NCI-H1105 (cell line): Measurements from ENCODE around the gene PLEKHN1.

Experiments
- DNase-seq: peaks from one replicate; lab custom pipeline; 2025; lab: John Stamatoyannopoulos, UW

The PLEKHN1 gene, protein sequence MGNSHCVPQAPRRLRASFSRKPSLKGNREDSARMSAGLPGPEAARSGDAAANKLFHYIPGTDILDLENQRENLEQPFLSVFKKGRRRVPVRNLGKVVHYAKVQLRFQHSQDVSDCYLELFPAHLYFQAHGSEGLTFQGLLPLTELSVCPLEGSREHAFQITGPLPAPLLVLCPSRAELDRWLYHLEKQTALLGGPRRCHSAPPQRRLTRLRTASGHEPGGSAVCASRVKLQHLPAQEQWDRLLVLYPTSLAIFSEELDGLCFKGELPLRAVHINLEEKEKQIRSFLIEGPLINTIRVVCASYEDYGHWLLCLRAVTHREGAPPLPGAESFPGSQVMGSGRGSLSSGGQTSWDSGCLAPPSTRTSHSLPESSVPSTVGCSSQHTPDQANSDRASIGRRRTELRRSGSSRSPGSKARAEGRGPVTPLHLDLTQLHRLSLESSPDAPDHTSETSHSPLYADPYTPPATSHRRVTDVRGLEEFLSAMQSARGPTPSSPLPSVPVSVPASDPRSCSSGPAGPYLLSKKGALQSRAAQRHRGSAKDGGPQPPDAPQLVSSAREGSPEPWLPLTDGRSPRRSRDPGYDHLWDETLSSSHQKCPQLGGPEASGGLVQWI

DNA sequence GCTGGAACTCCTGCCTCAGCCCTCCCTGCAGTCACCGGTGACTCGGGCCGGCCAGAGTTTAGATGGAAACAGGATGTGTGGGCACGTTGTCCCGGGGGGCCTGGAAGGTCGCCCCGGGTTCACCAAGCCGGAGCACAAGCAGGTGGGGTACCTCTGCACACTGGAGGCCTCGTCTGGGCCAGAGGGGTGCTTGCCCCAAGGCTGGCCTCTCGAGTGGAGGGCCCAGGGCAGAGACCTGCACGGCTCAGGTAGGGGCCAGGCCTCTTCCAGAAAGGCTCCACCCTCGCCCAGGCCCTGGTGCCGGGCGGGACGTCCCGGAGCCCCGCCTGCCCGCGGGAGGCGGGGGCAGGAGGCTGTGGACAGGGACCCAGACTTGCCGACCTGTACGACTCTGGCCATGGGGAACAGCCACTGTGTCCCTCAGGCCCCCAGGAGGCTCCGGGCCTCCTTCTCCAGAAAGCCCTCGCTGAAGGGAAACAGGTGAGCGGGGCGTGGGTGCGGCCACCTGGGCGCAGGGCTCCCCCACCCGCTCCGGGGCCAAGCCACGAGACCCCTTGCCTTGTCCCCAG, at the start of gene PLEKHN1:
PLEKHN1 (plus strand) TSS at position 348 of the 569 bp plus-strand sequence; CDS start at position 398, 50 bp downstream.
- DNase-seq = no peak

DNA sequence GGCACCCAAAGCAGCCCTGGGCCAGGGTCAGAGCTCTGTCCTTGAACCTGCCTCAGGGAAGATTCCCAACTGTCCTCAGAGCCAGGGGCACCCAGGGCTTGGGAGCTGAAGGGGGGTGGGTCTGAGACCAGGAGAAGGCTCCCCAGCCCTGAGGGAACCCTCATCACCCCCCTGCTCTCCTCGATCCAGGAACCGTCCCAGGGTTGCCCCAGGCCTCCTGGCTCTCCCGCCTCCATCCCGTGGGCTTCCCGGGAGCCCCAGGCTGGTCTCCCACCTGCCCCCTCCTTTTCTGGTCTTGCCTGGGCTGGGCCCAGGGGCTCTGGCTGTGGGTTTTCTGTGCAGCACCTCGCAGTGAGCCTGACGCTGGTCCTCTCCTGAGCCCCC, 49.2 kb upstream of the PLEKHN1 start:
- no peak for DNase-seq

DNA sequence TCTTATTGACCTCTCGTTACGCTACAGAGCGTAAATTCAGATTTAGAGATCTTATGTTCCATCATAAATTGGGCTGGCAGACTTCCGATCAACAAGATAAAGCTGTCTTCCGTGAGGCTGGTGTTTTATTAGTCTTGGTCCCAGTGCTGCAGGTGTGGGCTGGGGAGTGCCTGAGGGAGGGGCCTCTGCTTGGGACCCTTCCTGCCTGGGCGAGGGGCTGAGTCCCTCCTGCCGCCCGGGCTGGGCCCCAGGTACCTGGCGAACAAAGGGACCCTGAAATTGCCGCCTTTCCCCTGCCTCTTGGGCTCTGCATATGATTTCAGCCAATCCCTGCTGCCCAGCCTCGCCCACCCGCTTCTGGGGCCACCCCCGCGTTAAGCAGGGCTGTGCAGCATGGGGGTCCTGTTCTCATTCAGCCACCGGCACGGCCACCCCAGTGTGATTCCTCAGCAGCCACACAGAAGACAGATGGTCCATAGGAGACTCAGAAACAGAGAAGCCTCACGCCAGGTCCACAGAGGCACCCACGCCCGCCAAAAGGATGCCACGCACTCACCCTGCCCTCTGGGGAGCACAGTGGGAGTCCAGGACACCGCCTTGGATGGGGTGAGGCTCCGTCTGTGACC, 48.7 kb upstream of the PLEKHN1 start:
- no peak for DNase-seq

DNA sequence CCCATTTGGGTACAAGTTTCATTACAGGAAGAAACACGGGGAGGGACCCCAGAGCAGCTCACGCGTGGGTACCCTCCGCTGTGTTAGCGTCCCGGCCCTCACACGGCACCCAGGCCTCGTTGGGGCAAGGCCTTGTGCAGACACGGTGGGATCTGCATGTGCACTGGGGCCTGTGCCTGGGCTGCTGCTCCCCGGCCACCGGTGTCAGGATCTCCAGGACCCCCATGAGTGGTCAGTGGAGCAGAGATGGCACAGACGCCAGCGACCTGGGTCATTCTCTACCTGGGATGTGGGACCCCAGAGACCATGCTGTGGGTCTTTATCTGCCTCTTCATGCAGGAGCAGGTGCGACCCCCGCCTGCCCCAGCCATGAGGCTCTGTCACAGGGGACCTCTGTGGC, 47.9 kb upstream of the PLEKHN1 start:
- DNase-seq = no peak

DNA sequence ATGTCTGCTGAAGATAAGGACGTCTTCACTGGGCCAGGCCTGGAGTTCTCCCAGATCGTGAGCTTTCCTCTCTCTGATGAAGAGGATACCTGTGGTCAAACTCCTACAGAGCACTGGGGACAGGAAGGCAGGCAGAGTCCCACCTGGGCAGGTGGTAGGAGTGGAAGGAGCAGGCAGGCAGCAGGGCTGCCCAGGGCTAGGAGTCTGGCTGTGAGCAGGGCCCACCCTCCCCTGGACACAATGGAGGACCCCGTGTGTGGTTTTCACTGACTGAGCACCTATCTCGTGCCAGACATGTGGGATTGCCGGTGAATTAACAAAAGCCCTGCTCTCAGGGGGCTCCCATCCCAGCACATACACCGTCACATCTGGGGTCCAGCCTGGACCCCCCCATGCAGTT, 47.4 kb upstream of the PLEKHN1 start:
- no peak for DNase-seq

DNA sequence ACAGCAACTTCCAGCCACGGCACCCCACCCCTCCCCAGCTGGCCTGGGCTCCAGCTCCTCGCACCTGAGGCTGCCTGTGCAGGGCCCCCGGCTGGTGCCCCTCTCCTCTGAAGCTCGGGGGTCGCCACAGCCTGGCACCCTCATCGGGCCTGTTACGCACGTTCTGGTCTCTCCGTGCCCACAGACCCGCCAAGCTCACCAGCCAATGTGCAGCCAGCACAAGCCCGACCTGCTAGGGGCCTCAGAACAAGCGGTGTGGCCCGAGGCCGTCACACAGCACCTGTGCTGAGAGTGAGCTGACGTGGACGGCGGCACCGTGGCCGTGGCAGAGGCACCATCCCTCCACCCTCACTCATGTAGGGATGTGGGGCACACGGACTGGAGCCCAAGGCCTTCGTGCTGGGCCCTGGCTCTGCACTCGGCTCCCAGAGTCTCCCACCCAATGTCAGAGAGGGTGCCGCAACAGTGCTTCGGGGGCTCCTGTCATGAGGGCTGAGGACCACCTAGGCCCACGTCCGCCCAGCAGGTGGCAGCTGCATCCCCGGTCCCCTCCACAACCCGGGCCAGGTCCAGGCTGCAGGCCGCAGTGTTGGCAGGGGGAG, 46.9 kb upstream of the PLEKHN1 start:
- no peak for DNase-seq

DNA sequence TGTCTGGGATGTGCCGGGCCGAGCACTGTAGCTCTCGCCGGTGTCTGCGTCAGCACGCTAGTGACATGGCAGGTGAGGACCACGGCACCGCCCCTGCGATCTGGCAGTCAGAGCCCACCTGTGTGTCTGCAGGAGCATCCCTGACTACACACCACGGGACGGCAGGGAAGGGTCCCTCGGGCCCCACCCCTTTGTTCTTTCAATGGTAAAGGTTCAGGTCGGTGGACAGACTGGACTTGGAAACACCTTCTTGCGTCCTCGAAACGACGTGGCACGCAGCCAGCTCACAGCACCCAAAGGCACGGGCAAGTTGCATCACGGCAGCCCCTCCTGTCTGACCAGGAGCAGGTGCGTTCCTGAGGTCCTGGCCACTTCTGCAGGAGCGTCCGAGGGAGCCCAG, 46.3 kb upstream of the PLEKHN1 start:
- peak; percentile 44 for DNase-seq

DNA sequence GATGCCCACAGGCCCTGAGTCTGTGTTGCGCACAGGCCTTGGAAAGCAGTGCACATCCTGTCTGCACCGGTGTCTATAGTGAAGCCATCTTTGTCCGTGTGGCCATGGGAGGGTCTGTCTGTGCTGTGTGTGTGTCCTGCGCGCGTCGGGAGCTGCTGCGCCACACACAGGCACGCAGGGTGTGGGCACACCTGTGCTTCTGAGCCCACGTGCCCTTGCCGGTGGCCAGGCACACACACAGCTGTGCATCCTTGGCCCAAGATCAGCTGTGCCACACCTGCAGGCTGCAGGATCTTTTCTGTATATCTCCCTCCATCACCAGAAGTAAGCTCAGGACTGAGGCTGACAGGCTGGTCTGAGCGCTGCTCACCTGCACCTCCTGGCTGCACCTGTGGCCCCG, 45.8 kb upstream of the PLEKHN1 start:
- DNase-seq = peak; percentile 32

DNA sequence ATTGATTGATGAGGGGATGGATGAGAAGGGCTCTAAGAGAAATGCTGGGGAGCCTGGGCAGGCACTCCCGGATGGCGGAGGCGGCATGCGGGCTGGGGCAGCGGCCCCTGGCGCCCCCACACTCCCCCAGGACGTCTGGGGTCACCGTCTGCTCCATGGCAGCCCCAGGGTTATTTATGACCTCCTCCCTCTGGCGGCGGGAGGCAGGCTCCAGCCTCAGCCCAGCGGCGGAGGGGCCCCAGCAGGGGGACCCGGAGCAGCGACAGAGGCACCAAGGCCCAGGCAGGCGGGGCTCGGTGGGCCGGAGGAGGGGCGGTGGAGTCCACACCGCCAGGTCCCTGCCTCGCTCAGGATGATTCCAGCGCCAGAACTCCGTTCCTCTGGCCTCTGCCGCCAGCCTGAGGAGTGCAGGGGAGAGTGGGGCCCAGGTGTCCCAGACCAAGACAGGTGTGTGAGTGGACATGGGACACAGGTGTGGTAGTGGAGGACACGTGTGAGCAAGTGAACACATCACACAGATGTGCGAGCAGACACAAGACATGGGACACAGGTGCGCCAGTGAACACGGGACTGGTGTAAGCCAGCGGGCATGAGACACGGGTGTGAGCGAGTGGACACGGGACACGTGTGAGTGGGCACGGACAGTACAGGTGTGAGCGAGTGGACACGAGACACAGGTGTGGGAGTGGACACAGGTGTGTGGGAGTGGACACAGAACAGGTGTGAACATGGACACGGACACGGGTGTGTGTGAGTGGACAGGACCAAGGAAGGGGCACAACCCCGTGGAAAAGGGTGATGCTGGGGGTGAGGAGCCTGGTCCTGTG, 45.1 kb upstream of the PLEKHN1 start:
- DNase-seq = peak; percentile 85

DNA sequence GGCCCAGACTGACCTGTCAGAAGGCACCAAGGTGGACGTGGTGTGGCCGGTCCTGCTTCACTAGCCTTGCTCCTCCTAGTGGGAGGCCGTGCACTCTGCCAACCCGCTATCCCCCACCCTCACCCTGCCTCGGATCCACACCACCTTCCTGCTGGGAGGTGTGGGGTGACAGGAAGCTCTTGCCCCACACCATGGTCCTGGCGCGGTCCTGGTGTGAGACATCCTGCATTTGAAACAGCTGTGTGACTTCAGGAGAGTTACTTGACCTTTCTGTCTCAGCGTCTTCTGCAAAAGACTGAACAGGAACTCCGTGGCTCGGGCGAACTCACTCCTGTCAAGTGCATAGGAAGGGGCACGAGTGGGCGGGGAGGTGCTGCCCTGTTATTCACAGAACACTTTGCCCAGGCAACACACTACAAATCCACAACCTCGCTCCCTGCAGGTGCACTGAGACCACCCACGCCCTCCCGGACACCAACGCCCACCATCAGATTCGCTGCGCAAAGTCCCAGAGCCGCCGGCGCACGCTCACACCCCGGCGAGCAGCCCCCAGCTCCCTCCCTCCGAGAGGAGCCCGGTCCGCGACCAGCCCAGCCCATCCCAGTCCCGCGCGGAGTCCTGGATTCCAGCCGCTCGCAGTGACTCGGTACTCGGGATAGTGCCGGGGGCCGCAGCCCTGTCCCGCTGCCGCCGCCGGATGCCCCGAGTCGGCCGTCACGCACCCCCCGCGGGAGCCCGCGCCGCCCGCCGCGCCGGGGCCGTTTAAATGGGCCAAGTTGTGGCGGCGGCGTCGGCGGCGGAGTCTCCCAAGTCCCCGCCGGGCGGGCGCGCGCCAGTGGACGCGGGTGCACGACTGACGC, 42.9 kb upstream of the PLEKHN1 start, which contains the start of gene SAMD11:
SAMD11 (plus strand) TSS at position 793 of the 860 bp plus-strand sequence. CDS start 509 bp downstream, outside the sequence.
- peak; percentile 84 for DNase-seq

DNA sequence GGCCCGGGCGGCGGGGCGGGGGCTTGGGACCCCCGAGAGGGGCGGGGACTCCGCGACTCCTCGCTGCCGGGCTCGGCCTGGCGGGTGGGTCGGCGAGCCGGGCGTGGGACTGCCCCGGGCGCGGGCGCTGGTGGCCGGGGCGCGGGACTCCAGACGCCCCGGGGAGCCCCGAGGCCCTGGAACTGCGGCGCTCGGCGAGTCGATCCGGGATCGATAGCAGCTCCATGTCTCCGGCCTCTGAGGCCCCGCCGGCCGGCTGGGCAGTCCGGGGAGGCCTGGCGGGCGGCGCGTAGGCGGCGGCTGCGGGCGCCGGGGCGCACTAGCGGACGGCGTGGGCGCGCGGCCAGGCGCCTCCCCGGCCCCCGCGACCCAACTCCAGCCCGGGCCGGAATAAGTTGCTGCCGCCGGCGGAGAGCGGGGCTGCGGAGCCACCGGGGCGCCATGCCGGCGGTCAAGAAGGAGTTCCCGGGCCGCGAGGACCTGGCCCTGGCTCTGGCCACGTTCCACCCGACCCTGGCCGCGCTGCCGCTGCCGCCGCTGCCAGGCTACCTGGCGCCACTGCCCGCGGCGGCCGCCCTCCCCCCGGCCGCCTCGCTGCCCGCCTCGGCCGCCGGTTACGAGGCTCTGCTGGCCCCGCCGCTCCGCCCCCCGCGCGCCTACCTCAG, 42.2 kb upstream of the PLEKHN1 start:
- no peak for DNase-seq

DNA sequence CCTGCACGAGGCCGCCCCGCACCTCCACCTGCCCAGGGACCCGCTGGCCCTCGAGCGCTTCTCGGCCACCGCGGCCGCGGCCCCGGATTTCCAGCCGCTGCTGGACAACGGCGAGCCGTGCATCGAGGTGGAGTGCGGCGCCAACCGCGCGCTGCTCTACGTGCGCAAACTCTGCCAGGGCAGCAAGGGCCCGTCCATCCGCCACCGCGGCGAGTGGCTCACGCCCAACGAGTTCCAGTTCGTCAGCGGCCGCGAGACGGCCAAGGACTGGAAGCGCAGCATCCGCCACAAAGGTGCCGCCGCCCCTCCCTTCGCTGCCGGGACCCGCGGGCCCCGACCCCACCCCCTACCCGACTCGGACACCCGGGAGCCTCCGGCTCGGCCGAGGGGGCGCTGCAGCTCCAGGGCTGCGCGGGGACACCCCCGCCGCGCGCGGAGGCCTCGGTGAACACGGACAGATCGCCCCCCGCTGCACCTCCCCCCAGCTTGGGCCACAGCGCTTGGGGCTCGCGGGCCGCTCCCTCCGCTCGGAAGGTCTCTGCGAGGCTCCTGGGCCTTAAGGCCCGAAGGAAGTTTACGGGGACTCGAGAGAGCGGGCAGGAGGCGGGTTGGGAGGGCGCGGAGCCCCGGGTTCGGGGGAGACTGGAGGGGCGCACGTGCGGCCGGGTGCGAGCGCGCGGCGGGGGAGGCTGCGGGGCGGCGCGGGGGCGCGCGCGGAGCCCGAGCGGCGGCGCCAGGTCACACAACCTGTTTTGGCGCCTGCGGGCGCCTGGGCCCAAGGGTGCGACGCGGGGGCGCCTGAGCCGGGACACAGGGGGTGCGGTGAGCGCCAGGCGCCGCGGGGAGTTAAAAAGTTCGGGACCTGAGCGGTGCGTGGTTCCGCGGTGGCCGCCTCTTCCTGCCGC, 41.4 kb upstream of the PLEKHN1 start:
- peak; percentile 25 for DNase-seq

DNA sequence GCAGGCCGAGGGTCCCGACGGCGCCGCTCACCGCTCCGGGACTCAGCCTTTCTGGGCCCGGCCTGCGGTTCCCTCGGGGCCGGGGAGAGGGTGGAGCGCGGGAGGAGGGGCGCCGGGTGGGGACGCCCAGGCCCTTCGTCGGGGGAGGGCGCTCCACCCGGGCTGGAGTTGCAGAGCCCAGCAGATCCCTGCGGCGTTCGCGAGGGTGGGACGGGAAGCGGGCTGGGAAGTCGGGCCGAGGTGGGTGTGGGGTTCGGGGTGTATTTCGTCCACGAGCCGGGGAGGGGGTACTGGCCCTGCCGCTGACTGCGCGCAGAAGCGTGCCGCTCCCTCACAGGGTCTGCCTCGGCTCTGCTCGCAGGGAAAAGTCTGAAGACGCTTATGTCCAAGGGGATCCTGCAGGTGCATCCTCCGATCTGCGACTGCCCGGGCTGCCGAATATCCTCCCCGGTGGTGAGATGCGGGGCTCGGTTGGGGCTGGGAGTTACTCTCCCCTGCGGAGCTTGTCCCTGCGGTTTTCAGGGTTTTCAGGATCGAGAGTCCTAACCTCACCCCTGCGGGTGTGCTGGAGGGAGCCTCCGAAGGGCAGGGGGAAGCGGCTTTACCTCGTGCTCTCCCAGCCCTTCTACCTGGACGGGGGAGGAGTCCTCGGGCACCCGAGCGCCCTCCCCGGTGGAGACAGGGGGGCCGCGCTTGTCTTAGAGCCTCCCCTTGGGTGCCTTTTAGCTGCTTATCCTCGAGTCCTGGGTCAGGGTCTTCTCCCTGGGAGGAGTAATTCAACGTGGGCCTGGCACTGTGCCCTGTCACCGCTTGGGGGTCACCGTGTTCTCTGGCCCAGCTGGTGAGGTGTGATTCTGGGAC, 40.5 kb upstream of the PLEKHN1 start:
- no peak for DNase-seq

DNA sequence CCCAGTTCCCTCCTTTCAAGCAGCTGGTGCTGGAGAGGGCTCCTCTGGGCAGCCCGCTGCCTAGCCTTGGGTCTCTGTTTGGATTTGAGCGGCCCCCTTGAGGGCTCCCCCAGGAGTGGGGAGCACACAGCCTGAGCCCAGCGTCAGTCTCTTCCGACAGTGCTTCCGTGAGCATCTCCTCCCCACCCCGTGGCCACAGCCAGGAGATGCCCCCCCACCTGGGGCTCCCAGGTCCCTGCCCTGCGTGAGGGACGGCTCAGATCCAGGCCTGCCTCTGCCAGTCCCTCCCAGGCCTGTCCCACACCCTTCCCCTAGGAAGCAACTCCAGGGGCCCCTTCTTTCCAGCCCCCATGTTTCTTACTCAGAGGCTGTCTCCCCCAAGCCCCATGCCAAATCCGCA, 39.0 kb upstream of the PLEKHN1 start:
- DNase-seq = no peak

DNA sequence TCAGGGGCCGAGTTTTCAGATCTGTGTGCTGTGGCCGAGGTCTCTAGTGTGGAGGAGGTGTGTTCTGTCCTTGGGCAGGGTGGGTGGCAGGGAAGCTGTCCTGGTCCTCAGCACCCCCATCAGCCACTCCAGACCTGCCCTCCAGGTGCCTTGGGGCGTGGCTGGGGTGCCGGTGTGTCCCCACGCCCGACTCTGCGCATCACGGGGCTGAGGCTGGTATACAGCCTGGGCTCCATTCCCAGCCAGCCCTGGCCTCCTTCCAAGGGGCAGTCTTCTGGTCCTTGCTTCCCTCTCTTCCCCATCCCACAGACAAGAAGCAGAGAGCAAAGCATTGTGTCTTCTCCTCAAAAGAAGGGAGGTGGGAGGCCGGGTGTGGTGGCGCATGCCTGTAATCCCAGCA, 38.5 kb upstream of the PLEKHN1 start:
- DNase-seq = no peak

DNA sequence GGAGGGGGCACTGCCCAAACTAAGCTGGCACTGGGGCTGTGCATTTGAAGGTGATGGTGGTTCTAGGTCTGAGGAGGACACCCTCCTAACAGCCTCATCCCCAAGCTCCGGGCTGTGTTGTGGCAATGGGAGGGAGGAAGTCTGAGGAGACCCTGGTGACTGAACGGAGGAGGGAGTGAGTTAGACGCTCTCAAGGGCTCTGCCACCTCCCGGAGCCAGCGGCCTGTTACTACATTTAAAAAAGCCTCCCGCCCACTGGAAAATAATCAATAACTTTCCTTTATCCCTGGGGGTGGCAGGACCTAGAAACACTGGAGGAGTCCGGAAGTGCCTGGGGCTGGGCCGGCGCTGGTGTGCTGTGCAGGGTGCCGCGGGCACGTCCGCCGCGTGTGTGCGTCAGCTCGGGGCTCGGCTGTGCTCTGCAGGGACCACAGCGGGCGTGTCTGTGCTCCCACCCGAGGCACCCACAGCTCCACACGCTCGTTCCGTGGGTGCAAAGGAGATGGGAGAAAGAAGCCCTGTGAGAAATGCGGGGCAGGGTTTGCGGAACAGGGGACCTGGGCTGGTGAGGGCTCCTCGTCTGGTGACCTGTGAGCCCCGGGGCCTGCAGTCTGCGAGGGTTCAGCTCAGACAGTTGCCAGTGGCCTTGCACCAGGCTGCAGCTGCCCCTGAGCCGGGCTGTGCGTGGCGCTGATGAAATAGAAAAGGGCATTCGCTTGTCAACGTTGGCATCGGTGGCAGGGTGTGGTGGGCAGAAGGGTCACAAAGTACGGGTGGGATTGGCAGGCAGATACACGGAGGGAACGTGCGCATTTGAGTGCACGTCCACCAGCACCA, 37.2 kb upstream of the PLEKHN1 start:
- DNase-seq = no peak
